GM18519 (cell line): Measurements from ENCODE around the gene CDK8.
"Not testable (repeated sequence)": the region's sequence is repeated elsewhere in the genome, so short reads cannot be mapped to it uniquely, and the experiment has no call there.

ENCODE experiments used
- ATAC-seq: cut with Tn5 transposase; IDR thresholded peaks from one replicate; pipeline ENCODE4 v1.9.1; 2021; ENCODE audit warnings: mild to moderate bottlenecking, moderate library complexity; ENCODE audit not compliant: unreplicated experiment, low FRiP score

Gene CDK8

DNA sequence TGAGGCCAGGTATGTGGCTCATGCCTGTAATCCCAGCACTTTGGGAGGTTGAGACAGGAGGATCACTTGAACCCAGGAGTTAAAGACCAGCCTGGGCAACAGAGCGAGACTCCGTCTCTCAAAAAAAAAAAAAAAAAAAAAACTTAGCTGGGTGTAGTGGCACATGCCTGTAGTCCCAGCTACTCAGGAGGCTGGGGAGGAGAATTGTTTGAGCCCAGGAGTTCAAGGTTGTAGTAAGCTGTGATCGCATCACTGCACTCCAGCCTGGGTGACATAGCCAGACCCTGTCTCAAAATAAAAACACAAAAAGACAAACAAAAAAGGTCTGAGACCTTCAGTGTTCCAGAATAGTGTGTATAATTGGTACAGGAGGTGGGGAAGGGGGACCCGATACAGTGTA is 1.9 kb upstream of the CDK8 start:
- ATAC-seq, result not testable (repeated sequence)

- no peak for ATAC-seq
Observed at GRCh38 chr13:26253262-26253786, 605 bp upstream of the CDK8 start.

DNA sequence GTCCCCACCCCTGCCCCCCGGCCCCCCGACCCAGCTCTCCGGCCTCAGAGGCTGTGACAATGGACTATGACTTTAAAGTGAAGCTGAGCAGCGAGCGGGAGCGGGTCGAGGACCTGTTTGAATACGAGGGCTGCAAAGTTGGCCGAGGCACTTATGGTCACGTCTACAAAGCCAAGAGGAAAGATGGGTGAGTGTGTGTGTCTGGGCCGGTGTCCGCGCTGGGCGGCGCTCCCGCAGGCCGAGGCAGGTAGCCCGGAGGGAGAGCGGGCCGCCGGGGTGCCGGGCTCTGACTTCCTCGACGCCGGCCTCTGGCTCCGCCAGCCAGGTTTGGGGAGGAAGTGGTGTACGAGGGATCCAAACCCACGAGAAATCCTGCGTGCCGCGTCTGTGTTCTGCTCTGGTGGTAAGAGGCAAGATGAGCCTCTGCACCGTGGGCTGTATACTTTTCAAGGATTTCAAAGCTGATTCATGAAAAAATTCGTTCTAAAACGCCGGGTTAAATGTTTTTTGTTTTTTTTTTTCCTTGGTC is 718 bp downstream of the CDK8 start:
- ATAC-seq, result peak; percentile 22

DNA sequence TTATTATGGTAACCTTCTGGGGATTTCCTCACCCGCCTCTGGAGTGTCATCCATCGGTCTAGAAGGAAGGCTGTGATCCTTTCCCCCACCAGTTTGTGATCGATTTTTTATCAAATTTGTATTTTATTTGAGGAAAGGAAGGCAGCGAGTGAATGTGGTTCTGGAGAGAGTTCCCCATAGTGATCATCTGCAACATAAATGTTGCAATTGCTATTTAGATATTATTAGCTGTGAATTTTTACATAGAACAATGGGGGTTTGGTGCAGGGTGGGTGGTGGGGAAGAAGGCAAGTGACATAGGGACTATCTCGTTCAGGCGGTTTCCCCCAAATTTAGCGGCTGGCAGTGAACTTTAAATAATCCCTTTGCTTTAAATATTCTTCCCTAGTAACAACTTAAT is 1.2 kb downstream of the CDK8 start:
- no peak for ATAC-seq

GRCh38 chr13:26255691-26256277 is 1.9 kb downstream of the CDK8 start:
- ATAC-seq, result no peak

DNA sequence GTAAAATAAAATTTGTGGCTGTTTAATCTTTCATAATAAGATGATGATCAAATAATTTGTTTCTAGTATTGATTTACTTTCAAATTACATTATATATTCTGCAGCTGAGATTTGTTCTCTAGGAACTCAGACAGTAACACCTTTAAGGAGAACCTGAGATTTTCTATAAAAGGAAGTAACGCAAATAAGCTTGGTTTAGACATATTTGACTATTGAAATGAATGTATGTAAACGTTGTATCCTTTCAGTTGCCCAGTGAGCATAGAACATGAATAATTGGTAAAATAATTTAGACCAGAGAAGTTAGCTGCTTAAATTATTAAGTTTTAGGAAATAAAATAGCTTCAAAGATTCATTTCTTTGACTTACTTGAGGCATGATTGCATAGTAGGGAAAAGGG is 3.1 kb downstream of the CDK8 start:
- ATAC-seq, result no peak

DNA sequence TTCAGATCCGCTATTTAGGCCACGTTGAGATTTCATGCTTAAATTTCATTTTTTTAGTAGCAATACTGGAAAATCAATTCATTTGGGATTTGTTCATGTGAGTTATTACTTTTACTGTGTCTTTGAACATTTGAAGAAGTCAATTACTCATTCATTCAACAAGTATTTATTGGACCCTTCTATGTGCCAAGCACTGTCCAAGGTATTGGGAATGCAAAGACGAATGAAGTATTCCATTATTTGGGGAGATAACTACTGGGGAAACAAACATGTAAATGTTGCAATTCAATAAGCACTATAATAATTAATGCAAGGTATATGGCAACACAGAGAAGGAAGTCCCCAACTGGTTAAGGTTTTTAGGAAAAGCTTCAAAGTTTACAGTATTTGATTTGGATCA is 5.7 kb downstream of the CDK8 start:
- ATAC-seq, result no peak

- ATAC-seq, result no peak
Observed at GRCh38 chr13:26262156-26262555, 8.2 kb downstream of the CDK8 start.

- ATAC-seq, result no peak
Observed at GRCh38 chr13:26266311-26266710, 12.4 kb downstream of the CDK8 start.

DNA sequence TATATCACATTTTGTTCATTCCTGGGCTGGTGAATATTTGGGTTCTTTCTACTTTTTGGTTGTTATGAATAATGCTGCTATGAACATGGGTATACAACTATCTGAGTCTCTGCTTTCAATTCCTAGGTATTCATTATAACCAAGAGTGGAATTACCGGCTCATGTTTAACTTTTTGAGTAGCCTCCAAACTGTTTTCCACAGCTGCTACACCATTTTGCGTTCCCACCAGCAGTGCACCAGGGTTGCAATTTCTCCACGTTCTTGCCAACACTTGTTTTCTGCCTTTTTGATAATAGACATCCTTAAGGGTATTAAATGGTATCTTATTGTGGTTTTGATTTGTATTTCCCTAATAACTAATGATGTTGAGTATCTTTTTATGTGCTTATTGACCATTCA is 16.8 kb downstream of the CDK8 start:
- ATAC-seq, result no peak

DNA sequence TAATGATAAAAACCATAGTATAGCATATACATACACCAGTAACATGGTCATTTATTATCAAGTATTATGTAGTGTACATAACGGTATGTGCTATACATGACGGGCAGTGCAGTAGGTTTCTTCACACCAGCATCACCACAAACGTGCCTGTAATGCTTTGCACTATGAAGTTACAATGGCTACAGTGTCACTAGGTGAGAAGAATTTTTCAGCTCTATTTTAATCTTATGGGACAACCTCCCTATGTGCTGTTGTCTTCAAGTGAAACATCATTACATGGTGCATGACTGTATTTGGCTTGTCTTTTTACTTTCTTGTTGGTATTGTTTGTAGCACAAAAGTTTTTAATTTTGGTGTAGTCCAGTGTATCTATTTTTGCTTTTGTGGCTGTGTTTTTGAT is 18.7 kb downstream of the CDK8 start:
- ATAC-seq, result no peak

DNA sequence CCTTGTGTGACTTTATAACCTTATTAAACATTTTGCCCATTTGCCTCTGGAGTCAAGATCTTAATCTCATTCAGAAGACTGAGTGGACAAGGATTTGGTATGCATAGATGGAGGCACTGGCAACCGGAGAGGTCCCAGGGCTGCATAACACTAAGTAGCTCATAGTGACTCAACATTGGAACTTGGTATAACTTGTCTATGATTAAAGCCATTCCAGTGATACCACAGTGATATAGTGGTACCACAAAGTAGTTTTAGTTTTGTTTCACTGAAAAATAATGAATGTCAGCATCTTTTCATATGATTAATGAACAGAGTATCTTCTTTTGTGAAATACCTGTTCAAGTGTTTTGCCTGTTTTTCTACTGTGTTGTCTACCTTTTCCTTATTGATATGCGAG is 26.4 kb downstream of the CDK8 start:
- no peak for ATAC-seq

- ATAC-seq, result no peak
Observed at GRCh38 chr13:26280822-26281221, 26.9 kb downstream of the CDK8 start.

DNA sequence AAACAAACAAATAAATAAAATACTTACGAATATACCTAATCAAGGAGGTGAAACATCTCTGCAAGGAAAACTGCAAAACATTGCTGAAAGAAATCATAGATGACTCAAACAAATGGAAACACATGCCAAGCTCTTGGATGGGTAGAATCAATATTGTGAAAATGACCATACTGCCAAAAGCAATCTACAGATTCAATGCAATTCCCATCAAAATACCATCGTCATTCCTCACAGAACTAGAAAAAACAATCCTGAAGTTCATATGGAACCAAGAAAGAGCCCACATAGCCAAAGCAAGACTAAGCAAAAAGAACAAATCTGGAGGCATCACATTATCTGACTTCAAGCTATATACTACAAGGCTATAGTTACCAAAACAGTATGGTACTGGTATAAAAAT is 32.0 kb downstream of the CDK8 start:
- ATAC-seq, result not testable (repeated sequence)

DNA sequence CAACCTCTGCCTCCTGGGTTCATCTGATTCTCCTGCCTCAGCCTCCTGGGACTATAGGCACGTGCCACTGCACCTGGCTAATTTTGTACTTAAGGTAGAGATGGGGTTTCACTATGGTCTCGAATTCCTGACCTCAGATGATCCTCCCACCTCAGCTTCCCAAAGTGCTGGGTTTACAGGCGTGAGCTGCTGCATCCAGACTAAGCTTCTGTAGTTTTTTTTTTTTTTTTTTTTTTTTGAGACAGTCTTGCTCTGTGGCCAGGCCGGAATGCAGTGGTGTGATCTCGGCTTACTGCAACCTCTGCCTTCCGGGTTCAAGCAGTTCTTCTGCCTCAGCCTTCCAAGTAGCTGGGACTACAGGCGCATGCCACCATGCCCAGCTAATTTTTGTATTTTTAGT is 34.9 kb downstream of the CDK8 start:
- not testable (repeated sequence) for ATAC-seq

DNA sequence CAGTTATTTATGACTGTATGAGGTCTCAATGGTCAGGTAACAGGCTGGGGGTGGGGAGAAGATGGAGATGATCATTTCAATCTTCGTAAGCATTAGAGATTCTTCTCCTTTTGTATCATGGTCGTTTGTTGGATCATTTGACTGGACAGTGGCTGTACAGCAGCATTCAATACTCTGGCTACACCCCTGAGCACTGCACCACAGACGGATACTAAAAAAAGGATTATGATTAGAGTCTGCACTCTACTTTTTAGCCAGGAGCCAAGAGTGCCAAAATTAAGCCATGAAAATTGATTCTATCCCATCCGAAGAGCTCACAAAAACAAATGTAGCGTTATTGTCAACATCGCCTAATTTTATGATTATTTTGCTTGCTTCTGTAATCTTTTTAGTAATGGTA is 41.9 kb downstream of the CDK8 start:
- no peak for ATAC-seq

- ATAC-seq, result no peak
Observed at GRCh38 chr13:26299168-26299750, 45.3 kb downstream of the CDK8 start.

DNA sequence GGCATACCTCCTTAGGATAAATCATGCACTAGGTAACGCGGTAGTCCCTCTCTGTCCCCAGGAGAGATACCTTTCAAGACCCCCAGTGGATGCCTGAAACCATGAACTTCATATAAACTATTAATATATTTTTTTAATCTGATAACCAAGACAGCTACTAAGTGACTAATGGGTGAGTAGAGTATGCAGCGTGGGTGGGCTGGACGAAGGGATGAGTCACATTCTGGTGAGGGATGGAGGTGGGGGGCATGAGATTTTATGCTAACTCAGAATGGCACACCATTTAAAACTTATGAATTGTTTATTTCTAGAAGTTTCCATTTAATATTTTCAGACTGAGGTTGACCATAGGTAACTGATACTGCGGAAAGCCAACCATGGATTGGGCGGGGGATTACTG is 46.2 kb downstream of the CDK8 start:
- ATAC-seq, result no peak

GRCh38 chr13:26305676-26306075 is 51.7 kb downstream of the CDK8 start:
- ATAC-seq, result no peak

- no peak for ATAC-seq
Observed at GRCh38 chr13:26307701-26308100, 53.8 kb downstream of the CDK8 start.

GRCh38 chr13:26308250-26308649 is 54.3 kb downstream of the CDK8 start:
- no peak for ATAC-seq

GRCh38 chr13:26308836-26309235 is 54.9 kb downstream of the CDK8 start:
- no peak for ATAC-seq
